HG02678 (cell line): Measurements from ENCODE around the gene ZNF311.
A peak's percentile ranks its signal among the peaks of the same experiment; 100 is the strongest.
"Not testable (repeated sequence)": the region's sequence is repeated elsewhere in the genome, so short reads cannot be mapped to it uniquely, and the experiment has no call there.

Source experiments
- ATAC-seq: cut with Tn5 transposase; IDR thresholded peaks from one replicate; pipeline ENCODE4 v1.9.1; 2021; ENCODE audit warnings: mild to moderate bottlenecking, moderate library complexity; ENCODE audit not compliant: unreplicated experiment

ZNF311 gene

DNA sequence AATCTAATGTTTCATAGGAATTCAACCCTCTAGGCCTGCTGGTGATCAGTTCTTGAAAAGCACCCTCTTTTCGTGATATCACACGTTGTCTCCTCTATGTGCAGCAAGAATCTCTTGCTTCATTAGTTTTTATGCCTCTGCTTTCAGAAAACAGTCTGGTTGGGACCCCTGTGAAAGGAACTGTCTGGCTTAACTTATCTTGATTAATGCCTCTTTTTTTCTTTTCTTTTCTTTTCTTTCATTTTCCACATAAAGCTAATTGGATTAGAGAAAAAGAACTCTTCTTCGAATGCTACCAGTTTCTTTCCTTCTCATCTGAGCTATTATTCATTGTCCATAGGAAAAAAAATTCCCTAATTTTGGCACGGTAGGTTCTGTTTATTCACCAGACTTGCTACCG is 21.3 kb downstream of the ZNF311 start:
- no peak for ATAC-seq

- ATAC-seq: peak; percentile 8
Observed at GRCh38 chr6:28982476-28983266, 22.4 kb downstream of the ZNF311 start.

DNA sequence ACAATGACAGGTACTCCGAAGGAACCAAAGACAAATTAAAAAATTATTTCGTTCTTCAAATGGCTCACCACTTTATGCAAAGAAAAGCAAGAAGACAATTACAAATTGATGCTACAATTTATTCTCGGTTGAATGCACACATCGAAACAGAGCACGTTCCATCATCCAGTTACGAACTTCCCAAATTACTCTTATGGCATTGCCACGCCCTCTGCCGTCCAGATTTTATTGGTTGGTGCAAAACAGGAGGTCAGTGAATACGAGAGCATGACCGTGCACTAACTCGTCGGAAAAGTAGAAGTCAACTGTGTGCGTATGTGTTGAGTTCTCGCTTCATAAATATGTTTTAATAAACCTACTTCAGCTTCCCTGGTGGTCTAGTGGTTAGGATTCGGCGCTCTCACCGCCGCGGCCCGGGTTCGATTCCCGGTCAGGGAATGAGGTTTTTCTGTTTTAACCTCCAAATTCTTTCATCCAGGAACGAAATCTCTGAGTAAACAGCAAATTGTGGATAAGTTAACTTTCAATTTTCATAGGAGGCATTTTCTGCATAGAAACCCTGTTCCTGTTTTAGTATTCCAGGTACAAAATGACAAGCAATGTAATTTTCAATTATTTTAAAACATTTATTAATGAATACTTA is 23.2 kb downstream of the ZNF311 start:
- ATAC-seq: peak; percentile 43

GRCh38 chr6:28981431-28981832 is 23.7 kb downstream of the ZNF311 start:
- ATAC-seq: peak; percentile 22

DNA sequence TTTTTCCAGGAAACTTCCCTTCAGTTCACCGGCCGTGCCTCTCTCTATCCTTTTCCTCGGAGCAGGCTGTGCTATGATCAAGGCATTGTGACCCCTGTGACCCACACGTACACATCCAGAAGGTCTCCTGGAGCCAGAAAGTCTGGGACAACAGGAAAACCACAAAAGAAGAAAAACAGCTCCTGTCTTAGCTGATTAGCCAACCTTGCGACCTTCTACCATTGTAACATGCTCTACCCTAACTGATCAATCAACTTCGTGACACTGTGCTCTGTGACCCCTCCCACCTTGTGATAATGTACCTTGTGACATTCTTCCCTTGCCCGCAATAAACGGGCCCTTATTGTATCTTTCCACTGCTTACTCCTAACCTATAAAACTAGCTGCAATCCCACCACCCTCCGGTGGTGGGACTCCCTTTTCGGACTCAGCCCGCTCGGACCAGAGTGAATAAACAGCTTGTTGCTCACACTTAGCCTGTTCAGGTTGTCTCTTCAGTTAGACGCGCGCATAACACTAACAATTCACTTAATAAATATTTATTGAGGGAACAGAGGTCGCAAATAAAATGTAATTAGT is 24.2 kb downstream of the ZNF311 start:
- peak; percentile 39 for ATAC-seq

- no peak for ATAC-seq
Observed at GRCh38 chr6:28980137-28980851, 24.8 kb downstream of the ZNF311 start.

DNA sequence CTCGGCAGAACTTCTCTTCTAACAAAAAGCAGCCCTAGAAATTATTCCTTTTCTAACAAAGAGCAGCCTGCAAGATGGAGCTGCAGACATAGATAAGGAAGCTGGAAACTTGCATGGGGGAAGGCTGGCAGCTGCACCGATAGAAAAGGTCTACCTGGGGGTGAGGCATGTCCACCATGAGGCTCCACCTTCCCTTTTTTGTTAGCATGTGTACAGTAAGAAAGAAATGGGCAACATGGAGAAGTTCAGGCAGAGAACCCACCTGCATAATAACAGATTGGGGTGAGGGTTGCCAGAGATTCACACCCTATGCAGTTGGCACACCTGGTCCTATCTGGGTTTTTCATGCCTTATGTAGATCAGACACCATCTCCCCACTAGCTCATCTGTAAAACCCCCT is 25.4 kb downstream of the ZNF311 start:
- no peak for ATAC-seq

DNA sequence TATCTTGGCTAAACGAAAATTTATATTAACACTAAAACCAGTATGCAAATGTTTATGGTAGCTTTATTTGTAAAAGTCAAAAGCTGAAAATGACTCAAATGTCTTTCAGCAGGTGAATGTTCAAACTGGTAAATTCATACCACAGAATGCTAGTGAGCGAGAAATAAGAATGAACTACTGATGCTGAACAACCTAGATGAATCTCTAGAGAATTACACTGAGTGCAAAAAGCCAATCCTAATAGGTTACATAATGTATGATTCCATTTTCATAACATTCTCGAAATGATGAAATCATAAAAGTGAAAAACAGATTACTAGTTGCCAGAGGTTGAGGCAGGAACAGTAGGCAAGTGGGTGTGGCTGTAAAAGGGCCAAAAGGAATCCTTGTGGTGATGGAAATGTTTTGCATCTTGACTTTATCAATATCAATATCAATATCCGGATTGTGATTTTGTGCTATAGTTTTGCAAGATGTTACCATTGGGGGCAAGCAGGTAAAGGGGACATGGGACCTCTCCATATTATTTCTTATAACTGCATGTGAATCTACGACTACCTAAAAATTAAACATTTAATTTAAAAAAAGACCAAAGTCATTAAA is 26.1 kb downstream of the ZNF311 start:
- ATAC-seq: no peak

DNA sequence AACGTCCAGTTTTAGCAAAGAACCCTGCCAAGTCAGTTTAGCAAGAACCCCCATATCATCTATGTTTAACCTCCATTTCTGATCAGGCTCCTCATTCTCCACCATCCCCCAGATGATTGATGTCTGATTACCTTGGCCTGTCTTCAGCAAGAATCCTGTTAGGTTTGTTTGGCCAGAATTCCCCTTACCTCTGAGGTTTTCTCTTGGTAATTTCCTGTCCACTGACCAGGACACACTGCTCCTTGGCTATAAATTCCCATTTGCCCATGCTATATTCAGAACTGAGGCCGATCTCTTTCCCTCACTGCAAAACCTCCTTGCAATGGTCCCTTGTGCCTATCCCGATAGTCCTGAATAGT is 27.0 kb downstream of the ZNF311 start:
- ATAC-seq: no peak

GRCh38 chr6:28977341-28978132 is 27.6 kb downstream of the ZNF311 start:
- no peak for ATAC-seq

GRCh38 chr6:28976677-28977076 is 28.4 kb downstream of the ZNF311 start:
- ATAC-seq: no peak

- ATAC-seq: no peak
Observed at GRCh38 chr6:28974505-28974904, 30.6 kb downstream of the ZNF311 start.

- not testable (repeated sequence) for ATAC-seq
Observed at GRCh38 chr6:28970056-28970455, 35.1 kb downstream of the ZNF311 start.

GRCh38 chr6:28969129-28969528 is 36.0 kb downstream of the ZNF311 start:
- ATAC-seq: no peak

GRCh38 chr6:28968476-28968875 is 36.6 kb downstream of the ZNF311 start:
- ATAC-seq: no peak

DNA sequence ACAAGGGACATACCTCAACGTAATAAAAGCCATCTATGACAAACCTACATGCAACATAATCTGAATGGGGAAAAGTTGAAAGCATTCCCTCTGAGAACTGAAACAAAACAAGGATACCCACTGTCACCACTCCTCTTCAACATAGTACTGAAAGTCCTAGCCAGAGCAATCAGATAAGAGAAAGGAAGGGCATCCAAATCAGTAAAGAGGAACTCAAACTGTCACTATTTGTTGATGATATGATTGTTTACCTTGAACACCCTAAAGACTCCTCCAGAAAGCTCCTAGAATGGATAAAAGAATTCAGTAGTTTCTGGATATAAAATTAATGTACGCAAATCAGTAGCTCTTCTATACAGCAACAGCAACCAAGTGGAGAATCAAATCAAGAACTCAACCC is 39.4 kb downstream of the ZNF311 start:
- no peak for ATAC-seq

GRCh38 chr6:28960846-28961500 is 44.1 kb downstream of the ZNF311 start:
- no peak for ATAC-seq

DNA sequence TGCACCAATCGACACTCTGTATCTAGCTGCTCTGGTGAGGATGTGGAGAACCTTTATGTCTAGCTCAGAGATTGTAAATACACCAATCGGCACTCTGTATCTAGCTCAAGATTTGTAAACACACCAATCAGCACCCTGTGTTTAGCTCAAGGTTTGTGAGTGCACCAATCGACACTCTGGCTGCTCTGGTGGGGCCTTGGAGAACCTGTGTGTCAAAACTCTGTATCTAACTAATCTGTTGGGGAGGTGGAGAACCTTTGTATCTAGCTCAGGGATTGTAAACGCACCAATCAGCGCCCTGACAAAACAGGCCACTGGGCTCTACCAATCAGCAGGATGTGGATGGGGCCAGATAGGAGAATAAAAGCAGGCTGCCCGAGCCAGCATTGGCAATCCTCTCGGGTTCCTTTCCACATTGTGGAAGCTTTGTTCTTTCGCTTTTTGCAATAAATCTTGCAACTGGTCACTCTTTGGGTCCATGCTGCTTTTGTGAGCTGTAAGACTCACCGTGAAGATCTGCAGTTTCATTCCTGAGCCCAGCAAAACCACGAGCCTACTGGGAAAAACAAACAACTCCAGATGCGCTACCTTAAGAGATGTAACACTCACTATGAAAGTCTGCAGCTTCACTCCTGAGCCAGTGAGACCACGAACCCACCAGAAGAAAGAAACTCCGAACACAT is 46.4 kb downstream of the ZNF311 start:
- ATAC-seq: not testable (repeated sequence)

DNA sequence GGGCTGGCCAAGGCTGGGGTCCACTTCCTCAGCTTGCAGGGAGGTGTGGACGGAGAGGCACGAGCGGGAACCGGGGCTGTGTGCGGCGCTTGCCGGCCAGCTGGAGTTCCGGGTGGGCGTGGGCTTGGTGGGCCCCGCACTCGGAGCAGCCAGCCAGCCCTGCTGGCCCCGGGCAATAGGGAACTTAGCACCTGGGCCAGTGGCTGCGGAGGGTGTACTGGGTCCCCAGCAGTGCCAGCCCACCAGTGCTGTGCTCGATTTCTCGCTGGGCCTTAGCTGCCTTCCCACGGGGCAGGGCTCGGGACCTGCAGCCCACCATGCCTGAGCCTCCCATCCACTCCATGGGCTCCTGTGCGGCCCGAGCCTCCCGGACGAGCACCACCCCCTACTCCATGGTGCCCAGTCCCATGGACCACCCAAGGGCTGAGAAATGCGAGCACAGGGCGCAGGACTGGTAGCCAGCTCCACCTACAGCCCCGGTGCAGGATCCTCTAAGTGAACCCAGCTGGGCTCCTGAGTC is 47.3 kb downstream of the ZNF311 start:
- not testable (repeated sequence) for ATAC-seq
